Loucy (cell line): ENCODE measurements around the gene RPL21.

ENCODE experiments used
- H2AFZ ChIP-seq: fragments of 200-600 bp; sonication (generic); 2 replicates; pipeline ENCODE4 v1.6.0; 2016; ENCODE audit warnings: antibody characterized with exemption, mild to moderate bottlenecking, low read length, moderate library complexity
- H3F3A ChIP-seq: fragments of 200-600 bp; 2 replicates; pipeline ENCODE4 v1.6.0; 2016; ENCODE audit warnings: antibody characterized with exemption, low read depth, mild to moderate bottlenecking
- H3K27me3 ChIP-seq: fragments of 200-600 bp; sonication (generic); 2 replicates; pipeline ENCODE4 v1.6.1; 2014; ENCODE audit warnings: low read length, mild to moderate bottlenecking; ENCODE audit not compliant: insufficient read depth, poor library complexity, severe bottlenecking
- H3K36me3 ChIP-seq: fragments of 200-600 bp; sonication (generic); 2 replicates; pipeline ENCODE4 v1.6.1; 2016; ENCODE audit warnings: low read length; ENCODE audit not compliant: insufficient read depth
- H3K4me1 ChIP-seq: fragments of 200-600 bp; sonication (generic); 2 replicates; pipeline ENCODE4 v1.5.1; 2014; ENCODE audit warnings: low read length, mild to moderate bottlenecking; ENCODE audit not compliant: insufficient read depth, poor library complexity, severe bottlenecking
- H3K4me2 ChIP-seq: fragments of 200-600 bp; sonication (generic); 2 replicates; pipeline ENCODE4 v1.6.0; 2014; ENCODE audit warnings: antibody characterized with exemption, low read length, low read depth, mild to moderate bottlenecking; ENCODE audit not compliant: poor library complexity, severe bottlenecking
- H3K4me3 ChIP-seq: fragments of 200-600 bp; sonication (generic); 2 replicates; pipeline ENCODE4 v1.5.1; 2014; ENCODE audit warnings: low read length, mild to moderate bottlenecking, mixed read lengths; ENCODE audit not compliant: poor library complexity, severe bottlenecking
- H3K79me2 ChIP-seq: fragments of 200-600 bp; sonication (generic); 2 replicates; pipeline ENCODE4 v1.6.1; 2014; ENCODE audit warnings: low read length; ENCODE audit not compliant: insufficient read depth
- H3K9ac ChIP-seq: fragments of 200-600 bp; sonication (generic); 2 replicates; pipeline ENCODE4 v1.6.0; 2014; ENCODE audit warnings: mild to moderate bottlenecking, low read depth, low read length, moderate library complexity; ENCODE audit not compliant: poor library complexity, severe bottlenecking
- H3K9me2 ChIP-seq: fragments of 200-600 bp; sonication (generic); replicated peaks from 2 replicates; pipeline ENCODE4 v1.6.1; 2016; ENCODE audit warnings: low read depth, low read length, mixed read lengths
- H3K9me3 ChIP-seq: fragments of 200-600 bp; sonication (generic); 2 replicates; pipeline ENCODE4 v1.6.1; 2014; ENCODE audit warnings: mild to moderate bottlenecking, antibody characterized with exemption, low read length, low read depth; ENCODE audit not compliant: insufficient read depth
- H4K20me1 ChIP-seq: fragments of 200-600 bp; sonication (generic); 2 replicates; pipeline ENCODE4 v1.6.0; 2014; ENCODE audit warnings: antibody characterized with exemption, low read length, mild to moderate bottlenecking; ENCODE audit not compliant: insufficient read depth, poor library complexity, severe bottlenecking
- CTCF ChIP-seq: fragments of 200-600 bp; sonication (generic); conservative IDR thresholded peaks from 2 replicates; pipeline ENCODE4 v1.5.1; 2014; ENCODE audit warnings: mild to moderate bottlenecking, antibody characterized with exemption, low read length
- EZH2phosphoT487 ChIP-seq: fragments of 200-600 bp; IDR thresholded peaks from 2 replicates; pipeline ENCODE4 v1.6.1; 2018; ENCODE audit warnings: antibody characterized with exemption, mild to moderate bottlenecking, moderate library complexity, borderline replicate concordance

RPL21 gene

GRCh38 chr13:27302643-27303262, 51.4 kb downstream of the RPL21 start:
- TF ChIP-seq CTCF (no peak), EZH2phosphoT487 (no peak)
- Histone ChIP-seq H3K27me3 (no peaks in the 10 kb centered on the region), H3K4me1 (no peaks in the 10 kb centered on the region), H3K79me2 (no peaks in the 10 kb centered on the region), H3K4me3 (no peak overlapping the region), H3F3A (no peaks in the 10 kb centered on the region), H4K20me1 (no peaks in the 10 kb centered on the region), H3K9me3 (peaks cover 6% of the 10 kb centered on the region; the same call in 1 of the 2 replicates), H3K36me3 (no peaks in the 10 kb centered on the region), H3K9ac (no peak overlapping the region), H3K4me2 (no peak overlapping the region), H2AFZ (no peak overlapping the region), H3K9me2 (no peaks in the 10 kb centered on the region)

- no peaks in the 10 kb centered on the region for H4K20me1 ChIP-seq
- H3K27me3 ChIP-seq, result no peaks in the 10 kb centered on the region
- no peak overlapping the region for H3K4me3 ChIP-seq
- peaks cover 6% of the 10 kb centered on the region; the same call in 1 of the 2 replicates for H3K9me3 ChIP-seq
- no peaks in the 10 kb centered on the region for H3F3A ChIP-seq
- no peaks in the 10 kb centered on the region for H3K9me2 ChIP-seq
- no peaks in the 10 kb centered on the region for H3K4me1 ChIP-seq
- no peak overlapping the region for H3K9ac ChIP-seq
- no peaks in the 10 kb centered on the region for H3K79me2 ChIP-seq
- H2AFZ ChIP-seq, result no peak overlapping the region
- no peak overlapping the region for H3K4me2 ChIP-seq
- no peaks in the 10 kb centered on the region for H3K36me3 ChIP-seq
- TF ChIP-seq CTCF, result no peak
- no peak for TF ChIP-seq EZH2phosphoT487
Observed at GRCh38 chr13:27304099-27304498, 52.7 kb downstream of the RPL21 start.

- H3K9me2 ChIP-seq, result no peaks in the 10 kb centered on the region
- H3K36me3 ChIP-seq, result no peaks in the 10 kb centered on the region
- no peaks in the 10 kb centered on the region for H3K4me1 ChIP-seq
- H3K4me2 ChIP-seq, result no peak overlapping the region
- no peaks in the 10 kb centered on the region for H3F3A ChIP-seq
- no peak overlapping the region for H2AFZ ChIP-seq
- no peak overlapping the region for H3K4me3 ChIP-seq
- no peak overlapping the region for H3K9ac ChIP-seq
- TF ChIP-seq EZH2phosphoT487 (no peak), CTCF (no peak)
- H4K20me1 ChIP-seq, result no peaks in the 10 kb centered on the region
- peaks cover 6% of the 10 kb centered on the region; the same call in 1 of the 2 replicates for H3K9me3 ChIP-seq
- no peaks in the 10 kb centered on the region for H3K79me2 ChIP-seq
- H3K27me3 ChIP-seq, result no peaks in the 10 kb centered on the region
Observed at GRCh38 chr13:27304611-27305010, 53.3 kb downstream of the RPL21 start.
